ENCODE measurements around the gene PTBP3.

Gene PTBP3

GRCh38 chr9:112323378-112323854 lies 10.0 kb downstream of the PTBP3 start:
- H3K27me3 Mint-ChIP-seq (ENCODE audit: low read depth), result peaks cover 3% of the 10 kb centered on the region
- peaks cover 19% of the 10 kb centered on the region for H3K9me3 Mint-ChIP-seq
- no peak overlapping the region for H3K27ac Mint-ChIP-seq
- H3K4me3 Mint-ChIP-seq, result no peak overlapping the region
- TF ChIP-seq, protein P1, sequence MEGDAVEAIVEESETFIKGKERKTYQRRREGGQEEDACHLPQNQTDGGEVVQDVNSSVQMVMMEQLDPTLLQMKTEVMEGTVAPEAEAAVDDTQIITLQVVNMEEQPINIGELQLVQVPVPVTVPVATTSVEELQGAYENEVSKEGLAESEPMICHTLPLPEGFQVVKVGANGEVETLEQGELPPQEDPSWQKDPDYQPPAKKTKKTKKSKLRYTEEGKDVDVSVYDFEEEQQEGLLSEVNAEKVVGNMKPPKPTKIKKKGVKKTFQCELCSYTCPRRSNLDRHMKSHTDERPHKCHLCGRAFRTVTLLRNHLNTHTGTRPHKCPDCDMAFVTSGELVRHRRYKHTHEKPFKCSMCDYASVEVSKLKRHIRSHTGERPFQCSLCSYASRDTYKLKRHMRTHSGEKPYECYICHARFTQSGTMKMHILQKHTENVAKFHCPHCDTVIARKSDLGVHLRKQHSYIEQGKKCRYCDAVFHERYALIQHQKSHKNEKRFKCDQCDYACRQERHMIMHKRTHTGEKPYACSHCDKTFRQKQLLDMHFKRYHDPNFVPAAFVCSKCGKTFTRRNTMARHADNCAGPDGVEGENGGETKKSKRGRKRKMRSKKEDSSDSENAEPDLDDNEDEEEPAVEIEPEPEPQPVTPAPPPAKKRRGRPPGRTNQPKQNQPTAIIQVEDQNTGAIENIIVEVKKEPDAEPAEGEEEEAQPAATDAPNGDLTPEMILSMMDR (IDR thresholded peaks at IDR 0.05; ENCODE audit: unreplicated experiment in 3 of 3), result no peak
- H3K36me3 Mint-ChIP-seq (ENCODE audit: low read depth), result peaks cover 51% of the 10 kb centered on the region
- peaks cover 14% of the 10 kb centered on the region for H3K4me1 Mint-ChIP-seq

GRCh38 chr9:112322701-112323377 lies 10.6 kb downstream of the PTBP3 start:
- TF ChIP-seq, protein P1 (IDR thresholded peaks at IDR 0.05; ENCODE audit: unreplicated experiment in 3 of 3), result no peak
- H3K27me3 Mint-ChIP-seq (ENCODE audit: low read depth), result peaks cover 3% of the 10 kb centered on the region
- H3K4me3 Mint-ChIP-seq, result no peak overlapping the region
- peaks cover 19% of the 10 kb centered on the region for H3K9me3 Mint-ChIP-seq
- H3K4me1 Mint-ChIP-seq, result peaks cover 10% of the 10 kb centered on the region
- no peak overlapping the region for H3K27ac Mint-ChIP-seq
- peaks cover 56% of the 10 kb centered on the region for H3K36me3 Mint-ChIP-seq (ENCODE audit: low read depth)

DNA sequence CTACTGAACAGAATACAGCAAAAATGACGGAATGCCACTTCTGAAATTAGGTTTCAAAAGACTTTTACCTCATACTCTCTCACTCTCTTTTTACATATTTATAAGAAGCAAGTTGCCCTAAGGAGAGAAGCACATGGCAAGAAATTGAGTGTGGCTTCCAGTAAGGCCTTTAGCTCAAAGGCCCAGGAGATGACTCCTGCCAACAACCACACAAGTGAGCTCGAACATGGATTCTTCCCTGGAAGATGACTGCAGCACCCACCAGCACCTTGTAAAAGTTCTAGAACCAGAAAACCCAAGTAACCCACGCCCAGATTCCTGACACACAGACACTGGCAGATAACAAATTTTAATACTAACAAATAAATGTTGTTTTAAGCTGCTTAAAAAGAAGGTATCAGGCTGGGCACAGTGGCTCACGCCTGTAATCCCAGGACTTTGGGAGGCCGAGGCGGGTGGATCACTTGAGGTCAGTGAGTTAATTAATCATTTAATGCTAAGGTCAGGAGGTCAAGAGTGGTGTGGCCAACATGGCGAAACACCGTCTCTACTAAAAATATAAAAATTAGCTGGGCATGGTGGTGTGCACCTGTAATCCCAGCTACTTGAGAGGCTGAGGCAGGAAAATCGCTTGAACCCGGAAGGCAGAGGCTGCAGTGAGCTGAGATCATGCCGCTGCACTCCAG lies 17.0 kb downstream of the PTBP3 start:
- Mint-ChIP-seq H3K4me3 (no peak overlapping the region), H3K27ac (peak overlapping the region in 2 of 3 experiments; percentile 52 to 56), H3K9me3 (peaks cover 6% of the 10 kb centered on the region), H3K36me3 (ENCODE audit: low read depth) (peaks cover 26% of the 10 kb centered on the region), H3K4me1 (peaks cover 11% of the 10 kb centered on the region), H3K27me3 (ENCODE audit: low read depth) (no peaks in the 10 kb centered on the region)
- TF ChIP-seq, protein P1 (IDR thresholded peaks at IDR 0.05; ENCODE audit: unreplicated experiment in 3 of 3), result no peak

DNA sequence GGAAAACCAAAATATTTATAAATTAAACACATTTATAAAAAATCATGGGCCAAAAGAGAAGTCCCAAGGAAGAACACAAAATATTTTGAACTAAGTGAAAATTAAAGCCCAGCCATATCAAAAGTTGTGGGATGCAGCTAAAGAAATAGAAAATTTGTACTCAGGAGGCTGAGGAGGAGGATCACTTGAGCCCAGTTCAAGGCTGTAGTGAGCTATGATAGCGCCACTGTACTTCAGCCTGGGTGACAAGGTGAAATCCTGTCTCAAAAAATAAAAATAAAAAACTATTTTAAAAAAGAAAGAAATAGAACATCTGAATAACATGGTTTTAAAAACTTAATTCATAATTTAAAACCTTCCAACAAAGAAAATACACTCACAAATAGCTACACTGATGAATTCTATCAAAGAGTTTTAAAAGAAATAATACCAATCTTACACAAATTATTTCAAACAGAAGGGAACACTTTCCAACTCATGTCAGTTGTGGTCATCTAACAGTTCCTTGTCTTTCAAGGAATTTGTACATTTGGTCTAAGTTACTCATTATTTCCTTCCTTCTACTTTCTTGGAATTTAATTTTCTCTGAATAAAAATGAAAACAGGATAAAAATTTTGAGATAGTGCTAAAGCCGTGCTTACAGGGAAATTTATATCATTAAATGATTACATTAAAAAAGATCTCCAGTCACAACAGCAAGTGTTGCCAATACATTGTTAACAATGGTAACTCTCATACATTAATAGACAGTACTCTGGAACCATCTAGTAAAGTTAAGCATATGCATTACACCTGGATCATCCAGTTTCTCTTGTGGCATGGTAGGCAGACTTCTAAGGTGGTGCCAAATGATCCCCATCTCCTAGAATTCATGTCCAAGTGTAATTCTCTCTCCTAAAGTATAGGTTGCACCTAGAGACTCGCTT lies 17.8 kb downstream of the PTBP3 start:
- Mint-ChIP-seq H3K27ac (peak overlapping the region in 2 of 3 experiments; percentile 52 to 56), H3K4me3 (no peak overlapping the region), H3K27me3 (ENCODE audit: low read depth) (no peaks in the 10 kb centered on the region), H3K4me1 (peaks cover 14% of the 10 kb centered on the region), H3K36me3 (ENCODE audit: low read depth) (peaks cover 23% of the 10 kb centered on the region), H3K9me3 (peaks cover 4% of the 10 kb centered on the region)
- TF ChIP-seq, protein P1 (IDR thresholded peaks at IDR 0.05; ENCODE audit: unreplicated experiment in 3 of 3), result no peak

- no peak overlapping the region for H3K27ac Mint-ChIP-seq
- H3K9me3 Mint-ChIP-seq, result peaks cover 4% of the 10 kb centered on the region
- H3K4me1 Mint-ChIP-seq, result peaks cover 24% of the 10 kb centered on the region
- no peaks in the 10 kb centered on the region for H3K27me3 Mint-ChIP-seq (ENCODE audit: low read depth)
- H3K36me3 Mint-ChIP-seq (ENCODE audit: low read depth), result peaks cover 4% of the 10 kb centered on the region
- TF ChIP-seq, protein P1 (IDR thresholded peaks at IDR 0.05; ENCODE audit: unreplicated experiment in 3 of 3), result no peak
- H3K4me3 Mint-ChIP-seq, result no peak overlapping the region
Observed at GRCh38 chr9:112312139-112312538, 21.3 kb downstream of the PTBP3 start.
